SK-N-SH (cell line): ENCODE results near the gene KIAA1549. TPM values are rescaled to one million over a fixed set of nuclear protein-coding genes. Genes with fewer than 3 reads are reported as not detected.
"Not testable (repeated sequence)": the region's sequence is repeated elsewhere in the genome, so short reads cannot be mapped to it uniquely, and the experiment has no call there.

Source experiments
- CTCF ChIA-PET: fragments of 300-600, 350-600 bp; formaldehyde crosslinking; extraction: SDS; loops from one replicate; lab custom pipeline; 2021; lab: Yijun Ruan, JAX
- POLR2A ChIA-PET: fragments of 350-600 bp; sonication (Branson Sonifier 250); formaldehyde crosslinking; extraction: SDS; loops from one replicate; lab custom pipeline; 2020; ENCODE audit warnings: antibody characterized with exemption, inconsistent platforms; lab: Yijun Ruan, JAX
- DNase-seq: peaks from one replicate; pipeline ENCODE4 v3.0.0; 2012
- H2AFZ ChIP-seq: fragments of 200-600 bp; sonication (generic); 2 replicates; pipeline ENCODE4 v1.8.1; 2016; ENCODE audit warnings: antibody characterized with exemption, mild to moderate bottlenecking, low read depth
- H3F3A ChIP-seq: fragments of 200-600 bp; sonication (generic); replicated peaks from 2 replicates; pipeline ENCODE3; 2016; ENCODE audit warnings: antibody characterized with exemption, mild to moderate bottlenecking; ENCODE audit not compliant: insufficient read depth
- H3K27ac ChIP-seq, 2 experiments: fragments of 200-500 bp in 1 of 2; fragments of 200-600 bp in 1 of 2; sonication (Bioruptor generic) in 1 of 2; sonication (generic), shearing (Covaris generic) in 1 of 2; 2 replicates each; pipeline versions ENCODE4 v1.5.1 to v1.6.1; 2014 to 2016; ENCODE audit warnings: low read depth in 2 of 2, inconsistent platforms in 1 of 2, low read length in 1 of 2, mild to moderate bottlenecking in 1 of 2, mixed read lengths in 1 of 2
- H3K27me3 ChIP-seq: fragments of 200-600 bp; sonication (generic), shearing (Covaris generic); 2 replicates; pipeline ENCODE4 v1.6.1; 2016; ENCODE audit warnings: mixed run types; ENCODE audit not compliant: insufficient read depth
- H3K36me3 ChIP-seq, 2 experiments: fragments of 200-500 bp in 1 of 2; fragments of 200-600 bp in 1 of 2; sonication (Bioruptor generic) in 1 of 2; sonication (generic) in 1 of 2; replicated peaks in 1 of 2; 2 replicates each; pipeline versions ENCODE3 to v1.5.1; 2014 to 2016; ENCODE audit warnings: low read length in 1 of 2, mild to moderate bottlenecking in 1 of 2; ENCODE audit not compliant: insufficient read depth in 2 of 2, control insufficient read depth in 1 of 2
- H3K4me1 ChIP-seq, 2 experiments: fragments of 200-500 bp in 1 of 2; fragments of 200-600 bp in 1 of 2; sonication (Bioruptor generic) in 1 of 2; sonication (generic), shearing (Covaris generic) in 1 of 2; 2 replicates each; pipeline versions ENCODE4 v1.5.1 to v1.6.1; 2014 to 2016; ENCODE audit warnings: low read depth in 1 of 2, low read length in 1 of 2, mixed run types in 1 of 2; ENCODE audit not compliant: insufficient read depth in 2 of 2, control insufficient read depth in 1 of 2
- H3K4me2 ChIP-seq: fragments of 200-600 bp; sonication (generic), shearing (Covaris generic); 2 replicates; pipeline ENCODE4 v1.6.1; 2017; ENCODE audit warnings: mixed run types
- H3K4me3 ChIP-seq, 2 experiments: fragments of 200-500 bp in 1 of 2; fragments of 200-600 bp in 1 of 2; sonication (Bioruptor generic) in 1 of 2; sonication (generic), shearing (Covaris generic) in 1 of 2; 2 replicates each; pipeline versions ENCODE4 v1.5.1 to v1.8.1; 2014 to 2016; ENCODE audit warnings: low read depth in 2 of 2, inconsistent platforms in 1 of 2, low read length in 1 of 2, mild to moderate bottlenecking in 1 of 2, mixed read lengths in 1 of 2, moderate library complexity in 1 of 2
- H3K79me2 ChIP-seq: fragments of 200-600 bp; sonication (generic); 2 replicates; pipeline ENCODE4 v1.8.1; 2017; ENCODE audit warnings: mild to moderate bottlenecking; ENCODE audit not compliant: insufficient read depth
- H3K9ac ChIP-seq: fragments of 200-600 bp; sonication (generic); 2 replicates; pipeline ENCODE4 v1.6.1; 2017; ENCODE audit warnings: mixed run types
- H3K9me2 ChIP-seq: fragments of 200-600 bp; sonication (generic); 2 replicates; pipeline ENCODE4 v1.6.1; 2017; ENCODE audit warnings: mixed run types
- H3K9me3 ChIP-seq: fragments of 200-600 bp; sonication (generic); 2 replicates; pipeline ENCODE4 v1.6.1; 2017; ENCODE audit warnings: mixed run types, mild to moderate bottlenecking, moderate library complexity
- H4K20me1 ChIP-seq: fragments of 200-600 bp; sonication (generic); 2 replicates; pipeline ENCODE4 v1.6.1; 2017; ENCODE audit warnings: mild to moderate bottlenecking, mixed run types; ENCODE audit not compliant: insufficient read depth
- ELF1 ChIP-seq: IDR thresholded peaks from 2 replicates; pipeline ENCODE4 v1.4.0; 2012
- EP300 ChIP-seq, 2 experiments: IDR thresholded peaks; 2 replicates each; pipeline versions ENCODE4 v1.4.0 to v1.6.1; 2012; ENCODE audit warnings: borderline replicate concordance in 1 of 2, low read depth in 1 of 2, low read length in 1 of 2
- FOXM1 ChIP-seq: IDR thresholded peaks from 2 replicates; pipeline ENCODE4 v1.4.0; 2012; ENCODE audit warnings: low read depth, mild to moderate bottlenecking
- GABPA ChIP-seq: IDR thresholded peaks from 2 replicates; pipeline ENCODE4 v1.4.0; 2012; ENCODE audit warnings: low read depth, mild to moderate bottlenecking
- GATA2 ChIP-seq: sonication (generic); formaldehyde crosslinking; IDR thresholded peaks from 2 replicates; pipeline ENCODE4 v1.5.0; 2020; ENCODE audit warnings: mild to moderate bottlenecking, missing genetic modification reagents
- JUND ChIP-seq: IDR thresholded peaks from 2 replicates; pipeline ENCODE4 v1.4.0; 2012
- MAX ChIP-seq: IDR thresholded peaks from 2 replicates; pipeline ENCODE4 v1.4.0; 2012; ENCODE audit warnings: low read depth
- MEF2A ChIP-seq: IDR thresholded peaks from 2 replicates; pipeline ENCODE4 v1.4.0; 2012; ENCODE audit warnings: low read depth, borderline replicate concordance
- MXI1 ChIP-seq: IDR thresholded peaks from 2 replicates; pipeline ENCODE4 v1.6.1; 2012; ENCODE audit warnings: mild to moderate bottlenecking, low read depth, low read length, improper control_type of control experiment
- POLR2AphosphoS5 ChIP-seq: IDR thresholded peaks from 2 replicates; pipeline ENCODE4 v1.6.1; 2012; ENCODE audit warnings: low read depth, low read length
- RXRA ChIP-seq: IDR thresholded peaks from 2 replicates; pipeline ENCODE4 v1.4.0; 2012; ENCODE audit warnings: low read depth, mild to moderate bottlenecking, borderline replicate concordance
- SMC3 ChIP-seq: IDR thresholded peaks from 2 replicates; pipeline ENCODE4 v1.6.1; 2012; ENCODE audit warnings: low read depth, low read length, improper control_type of control experiment
- TCF12 ChIP-seq: IDR thresholded peaks from 2 replicates; pipeline ENCODE4 v1.4.0; 2012
- TEAD4 ChIP-seq: IDR thresholded peaks from 2 replicates; pipeline ENCODE4 v1.4.0; 2012; ENCODE audit warnings: mild to moderate bottlenecking, borderline replicate concordance; ENCODE audit not compliant: insufficient read depth
- USF2 ChIP-seq: fragments of 150-350 bp; IDR thresholded peaks from 2 replicates; pipeline ENCODE4 v1.6.1; 2017; ENCODE audit warnings: antibody characterized with exemption, low read length, low read depth, borderline replicate concordance
- YY1 ChIP-seq: IDR thresholded peaks from 2 replicates; pipeline ENCODE4 v1.4.0; 2012; ENCODE audit warnings: low read depth, mild to moderate bottlenecking
- WGBS: methylation state at CpG from one replicate; pipeline ENCODE4 v1.1.6; 2017; ENCODE audit warnings: low lambda C conversion rate; 5-methylcytosine and 5-hydroxymethylcytosine counted together
- polyA plus RNA-seq, 3 experiments: library from polyadenylated mRNA; depleted of rRNA; stranded (reverse); fragments of >200 nt; gene quantifications; 2 replicates each; pipeline ENCODE4 v1.2.3, GENCODE V29; 2012
- TF ChIP-seq, protein P1 (sequence below): IDR thresholded peaks from 2 replicates; pipeline ENCODE4 v1.4.0; 2012; ENCODE audit warnings: low read depth, borderline replicate concordance
- TF ChIP-seq, protein P2 (sequence below): IDR thresholded peaks from 2 replicates; pipeline ENCODE4; 2012

The KIAA1549 gene
- polyA plus RNA-seq, 1 of the 3 experiments (the other 2 are of a cell fraction), result 3.6 TPM

- H4K20me1 ChIP-seq, result no peaks in the 10 kb centered on the region
- H3K36me3 ChIP-seq, result peaks cover 70 to 87% of the 10 kb centered on the region in 2 experiments
- H3K4me2 ChIP-seq, result no peak overlapping the region
- H3K9me3 ChIP-seq, result no peaks in the 10 kb centered on the region
- no peak for DNase-seq
- H3K4me1 ChIP-seq, result peaks cover 0 to 3% of the 10 kb centered on the region in 2 experiments; a peak in 2 of 4 replicates
- no peak overlapping the region for H3K9ac ChIP-seq
- H3F3A ChIP-seq, result peaks cover 16% of the 10 kb centered on the region
- POLR2A ChIA-PET, result no interaction called here
- H3K27me3 ChIP-seq, result no peaks in the 10 kb centered on the region
- TF ChIP-seq GATA2 (CRISPR knock-in tag) (no peak), RXRA (no peak), EP300 (IDR thresholded peaks at IDR 0.05; ENCODE audit: borderline replicate concordance in 1 of 2, low read depth in 1 of 2, low read length in 1 of 2) (no peak), FOXM1 (no peak), MXI1 (no peak), POLR2AphosphoS5 (no peak), YY1 (no peak), TEAD4 (no peak), MAX (no peak), JUND (no peak), ELF1 (no peak), USF2 (no peak), SMC3 (no peak), TCF12 (no peak), GABPA (no peak), MEF2A (no peak)
- TF ChIP-seq, protein P1, sequence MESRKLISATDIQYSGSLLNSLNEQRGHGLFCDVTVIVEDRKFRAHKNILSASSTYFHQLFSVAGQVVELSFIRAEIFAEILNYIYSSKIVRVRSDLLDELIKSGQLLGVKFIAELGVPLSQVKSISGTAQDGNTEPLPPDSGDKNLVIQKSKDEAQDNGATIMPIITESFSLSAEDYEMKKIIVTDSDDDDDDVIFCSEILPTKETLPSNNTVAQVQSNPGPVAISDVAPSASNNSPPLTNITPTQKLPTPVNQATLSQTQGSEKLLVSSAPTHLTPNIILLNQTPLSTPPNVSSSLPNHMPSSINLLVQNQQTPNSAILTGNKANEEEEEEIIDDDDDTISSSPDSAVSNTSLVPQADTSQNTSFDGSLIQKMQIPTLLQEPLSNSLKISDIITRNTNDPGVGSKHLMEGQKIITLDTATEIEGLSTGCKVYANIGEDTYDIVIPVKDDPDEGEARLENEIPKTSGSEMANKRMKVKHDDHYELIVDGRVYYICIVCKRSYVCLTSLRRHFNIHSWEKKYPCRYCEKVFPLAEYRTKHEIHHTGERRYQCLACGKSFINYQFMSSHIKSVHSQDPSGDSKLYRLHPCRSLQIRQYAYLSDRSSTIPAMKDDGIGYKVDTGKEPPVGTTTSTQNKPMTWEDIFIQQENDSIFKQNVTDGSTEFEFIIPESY, result no peak
- TF ChIP-seq, protein P2, sequence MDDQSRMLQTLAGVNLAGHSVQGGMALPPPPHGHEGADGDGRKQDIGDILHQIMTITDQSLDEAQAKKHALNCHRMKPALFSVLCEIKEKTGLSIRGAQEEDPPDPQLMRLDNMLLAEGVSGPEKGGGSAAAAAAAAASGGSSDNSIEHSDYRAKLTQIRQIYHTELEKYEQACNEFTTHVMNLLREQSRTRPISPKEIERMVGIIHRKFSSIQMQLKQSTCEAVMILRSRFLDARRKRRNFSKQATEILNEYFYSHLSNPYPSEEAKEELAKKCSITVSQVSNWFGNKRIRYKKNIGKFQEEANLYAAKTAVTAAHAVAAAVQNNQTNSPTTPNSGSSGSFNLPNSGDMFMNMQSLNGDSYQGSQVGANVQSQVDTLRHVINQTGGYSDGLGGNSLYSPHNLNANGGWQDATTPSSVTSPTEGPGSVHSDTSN, result no peak
- TF ChIP-seq, all 33 proteins: peak for 0
- no peak overlapping the region for H3K27ac ChIP-seq
- no peaks in the 10 kb centered on the region for H3K9me2 ChIP-seq
- CTCF ChIA-PET, result interaction anchor here (0.9 to 11.3 kb wide), 7 partner anchors 9 to 140 kb away, joined by 3 to 140 read pairs (median 5); partner anchors contain the start of gene ZC3HAV1L
- 99% methylated on average over 6 of the region's 6 CpGs for WGBS
- no peak overlapping the region for H2AFZ ChIP-seq
- H3K4me3 ChIP-seq, result no peak overlapping the region
- peaks cover 14% of the 10 kb centered on the region; the same call in 1 of the 2 replicates for H3K79me2 ChIP-seq
Observed at GRCh38 chr7:139026551-139026950, 45.4 kb upstream of the KIAA1549 start.

- 93% methylated on average over 5 of the region's 5 CpGs for WGBS
- H3K4me2 ChIP-seq, H3K9me3 ChIP-seq, H3K9me2 ChIP-seq, H4K20me1 ChIP-seq, H3K27me3 ChIP-seq, H3K9ac ChIP-seq, H3K27ac ChIP-seq, DNase-seq, POLR2A ChIA-PET, H3K4me1 ChIP-seq, H3K4me3 ChIP-seq, H2AFZ ChIP-seq, H3K79me2 ChIP-seq: not testable (repeated sequence)
- Histone ChIP-seq H3F3A (peaks cover 19% of the 10 kb centered on the region), H3K36me3 (peaks cover 71 to 84% of the 10 kb centered on the region in 2 experiments)
- CTCF ChIA-PET, result interaction anchor here (0.9 to 11.3 kb wide), 7 partner anchors 9 to 139 kb away, joined by 3 to 140 read pairs (median 5); partner anchors contain the start of gene ZC3HAV1L
Observed at GRCh38 chr7:139025861-139026260, 44.7 kb upstream of the KIAA1549 start.
